MM.1S (cell line): ENCODE data around the gene MYL5.

Experiments used
- DNase-seq: peaks from one replicate; pipeline ENCODE4 v3.0.0-alpha.2; 2015
- H2AFZ ChIP-seq: fragments of 300-600 bp; sonication (generic); 2 replicates; pipeline ENCODE4 v1.6.0; 2016; ENCODE audit warnings: antibody characterized with exemption, low read length
- H3F3A ChIP-seq: fragments of 300-600 bp; sonication (generic); 2 replicates; pipeline ENCODE4 v1.6.1; 2016; ENCODE audit warnings: mild to moderate bottlenecking, antibody characterized with exemption, low read length, moderate library complexity, mixed read lengths; ENCODE audit not compliant: insufficient read depth
- H3K27ac ChIP-seq: fragments of 300-600 bp; sonication (generic); 2 replicates; pipeline ENCODE4 v1.5.1; 2016; ENCODE audit warnings: mild to moderate bottlenecking, low read length
- H3K27me3 ChIP-seq: fragments of 300-600 bp; sonication (generic); replicated peaks from 2 replicates; pipeline ENCODE4 v1.6.0; 2016; ENCODE audit warnings: low read length; ENCODE audit not compliant: insufficient read depth
- H3K36me3 ChIP-seq: fragments of 300-600 bp; sonication (generic); replicated peaks from 2 replicates; pipeline ENCODE4 v1.6.1; 2016; ENCODE audit warnings: mild to moderate bottlenecking, low read length, mixed read lengths; ENCODE audit not compliant: insufficient read depth
- H3K4me1 ChIP-seq: fragments of 300-600 bp; sonication (generic); 2 replicates; pipeline ENCODE4 v1.6.1; 2016; ENCODE audit warnings: low read length, mixed read lengths
- H3K4me2 ChIP-seq: fragments of 300-600 bp; sonication (generic); 2 replicates; pipeline ENCODE4 v1.6.0; 2016; ENCODE audit warnings: low read depth, low read length
- H3K4me3 ChIP-seq: fragments of 300-600 bp; sonication (generic); 2 replicates; pipeline ENCODE4 v1.5.1; 2016; ENCODE audit warnings: low read length, mixed read lengths
- H3K79me2 ChIP-seq: fragments of 300-600 bp; sonication (generic); 2 replicates; pipeline ENCODE4 v1.6.1; 2016; ENCODE audit warnings: mixed run types, low read length, mixed read lengths
- H3K9ac ChIP-seq: fragments of 300-600 bp; sonication (generic); 2 replicates; pipeline ENCODE4 v1.6.1; 2016; ENCODE audit warnings: low read length, mixed read lengths
- H3K9me2 ChIP-seq: fragments of 300-600 bp; sonication (generic); replicated peaks from 2 replicates; pipeline ENCODE4 v1.6.1; 2016; ENCODE audit warnings: mild to moderate bottlenecking, low read length, mixed read lengths; ENCODE audit not compliant: insufficient read depth
- H3K9me3 ChIP-seq: fragments of 300-600 bp; sonication (generic); replicated peaks from 2 replicates; pipeline ENCODE4 v1.6.1; 2016; ENCODE audit warnings: mild to moderate bottlenecking, low read length, mixed read lengths; ENCODE audit not compliant: insufficient read depth
- H4K20me1 ChIP-seq: fragments of 300-600 bp; sonication (generic); 2 replicates; pipeline ENCODE4 v1.6.1; 2016; ENCODE audit warnings: mild to moderate bottlenecking, low read length, moderate library complexity, mixed read lengths; ENCODE audit not compliant: insufficient read depth
- CTCF ChIP-seq: fragments of 300-600 bp; sonication (generic); IDR thresholded peaks from 2 replicates; pipeline ENCODE4 v1.5.1; 2016; ENCODE audit warnings: antibody characterized with exemption, low read length, mixed read lengths
- EZH2 ChIP-seq: fragments of 300-600 bp; sonication (generic); optimal IDR thresholded peaks from 2 replicates; pipeline ENCODE3; 2017; ENCODE audit warnings: low read depth, mild to moderate bottlenecking, antibody characterized with exemption, low read length, mixed read lengths
- EZH2phosphoT487 ChIP-seq: fragments of 300-600 bp; sonication (generic); IDR thresholded peaks from 2 replicates; pipeline ENCODE4 v1.6.1; 2018; ENCODE audit warnings: antibody characterized with exemption, low read length

The MYL5 gene

GRCh38 chr4:685679-686412 is 11.5 kb downstream of the MYL5 start:
- H3K79me2 ChIP-seq = no peaks in the 10 kb centered on the region
- no peaks in the 10 kb centered on the region for H3K4me1 ChIP-seq
- H3K9me2 ChIP-seq = no peaks in the 10 kb centered on the region
- no peaks in the 10 kb centered on the region for H3K9me3 ChIP-seq
- H3K27ac ChIP-seq = no peak overlapping the region
- no peak overlapping the region for H3K4me3 ChIP-seq
- DNase-seq = no peak
- no peaks in the 10 kb centered on the region for H3K36me3 ChIP-seq
- TF ChIP-seq EZH2phosphoT487 (no peak), EZH2 (no peak), CTCF (no peak)
- H3K9ac ChIP-seq = no peak overlapping the region
- H4K20me1 ChIP-seq = no peaks in the 10 kb centered on the region
- H3K4me2 ChIP-seq = no peak overlapping the region
- no peaks in the 10 kb centered on the region for H3K27me3 ChIP-seq
- H3F3A ChIP-seq = no peaks in the 10 kb centered on the region
- H2AFZ ChIP-seq = no peak overlapping the region

GRCh38 chr4:686413-687040 is 12.2 kb downstream of the MYL5 start:
- H3K9me2 ChIP-seq = no peaks in the 10 kb centered on the region
- no peaks in the 10 kb centered on the region for H3F3A ChIP-seq
- no peaks in the 10 kb centered on the region for H4K20me1 ChIP-seq
- H3K4me1 ChIP-seq = no peaks in the 10 kb centered on the region
- no peaks in the 10 kb centered on the region for H3K79me2 ChIP-seq
- H3K9ac ChIP-seq = no peak overlapping the region
- no peaks in the 10 kb centered on the region for H3K27me3 ChIP-seq
- TF ChIP-seq EZH2 (no peak), CTCF (no peak), EZH2phosphoT487 (no peak)
- H3K4me3 ChIP-seq = no peak overlapping the region
- no peak overlapping the region for H3K4me2 ChIP-seq
- no peak overlapping the region for H2AFZ ChIP-seq
- no peak overlapping the region for H3K27ac ChIP-seq
- no peak for DNase-seq
- H3K9me3 ChIP-seq = no peaks in the 10 kb centered on the region
- no peaks in the 10 kb centered on the region for H3K36me3 ChIP-seq

- no peaks in the 10 kb centered on the region for H3K36me3 ChIP-seq
- H3F3A ChIP-seq = no peaks in the 10 kb centered on the region
- H3K9me3 ChIP-seq = no peaks in the 10 kb centered on the region
- H3K4me3 ChIP-seq = no peak overlapping the region
- H3K9ac ChIP-seq = no peak overlapping the region
- H3K27me3 ChIP-seq = no peaks in the 10 kb centered on the region
- DNase-seq = no peak
- no peaks in the 10 kb centered on the region for H3K4me1 ChIP-seq
- H3K27ac ChIP-seq = no peak overlapping the region
- no peaks in the 10 kb centered on the region for H3K79me2 ChIP-seq
- no peaks in the 10 kb centered on the region for H4K20me1 ChIP-seq
- no peak overlapping the region for H2AFZ ChIP-seq
- TF ChIP-seq CTCF (no peak), EZH2 (no peak), EZH2phosphoT487 (no peak)
- no peak overlapping the region for H3K4me2 ChIP-seq
- H3K9me2 ChIP-seq = no peaks in the 10 kb centered on the region
These were observed 13.0 kb downstream of the MYL5 start for GRCh38 chr4:687048-687970.
